Measurements from ENCODE around the gene RAB32.

GRCh38 chr6:146583966-146584365, 40.3 kb downstream of the RAB32 start:
- TF ChIP-seq EZH2phosphoT487 (IDR thresholded peaks at IDR 0.05; ENCODE audit: insufficient read depth, low read depth) (no peak), EZH2 (IDR thresholded peaks at IDR 0.05; ENCODE audit: insufficient read depth, poor library complexity, severe bottlenecking) (no peak)

Measured in GM23248 (cell line).